RWPE1 (cell line): Measurements from ENCODE around the gene KCNQ1.

Experiments used
- CTCF ChIA-PET: fragments of 350-600 bp; sonication (Branson Sonifier 250); formaldehyde crosslinking; extraction: SDS; loops from one replicate; lab custom pipeline; 2021; lab: Yijun Ruan, JAX
- POLR2A ChIA-PET: fragments of 400-600 bp; formaldehyde crosslinking; extraction: SDS; loops from one replicate; lab custom pipeline; 2020; ENCODE audit warnings: antibody characterized with exemption; ENCODE audit not compliant: low non-redundant PET; lab: Yijun Ruan, JAX
- DNase-seq: peaks from one replicate; pipeline ENCODE4 v3.0.0; 2012; ENCODE audit warnings: low spot score
- H3K27ac ChIP-seq: fragments of 450-650 bp; 2 replicates; pipeline ENCODE4 v1.5.1; 2017
- CTCF ChIP-seq: fragments of 450-650 bp; conservative IDR thresholded peaks from 2 replicates; pipeline ENCODE4 v1.5.1; 2017; ENCODE audit warnings: low read depth, mild to moderate bottlenecking

Gene KCNQ1

GRCh38 chr11:2399488-2400068, 45.2 kb upstream of the KCNQ1 start:
- no peak for TF ChIP-seq CTCF
- DNase-seq = no peak
- peak overlapping the region; percentile 94 for H3K27ac ChIP-seq
- ChIA-PET POLR2A (no interaction called here), CTCF (interaction anchor here (0.5 to 6.3 kb wide), 9 partner anchors 9 to 1895 kb away, joined by 3 to 50 read pairs (median 3); no protein-coding TSS in a partner anchor)

GRCh38 chr11:2400069-2400761, 44.6 kb upstream of the KCNQ1 start, which contains the start of gene TSSC4:
TSSC4 (plus strand) TSS chr11:2400750; CDS start chr11:2402634, 1,884 bp downstream.
- H3K27ac ChIP-seq = peak within 1 kb of the TSS; percentile 94
- DNase-seq = peak; percentile 98
- POLR2A ChIA-PET = interaction anchor here (0.6 kb wide), 2 partner anchors 17 to 59 kb away, joined by 3 to 6 read pairs; no protein-coding TSS in a partner anchor
- TF ChIP-seq CTCF = peak; percentile 98
- CTCF ChIA-PET = interaction anchor here (0.5 to 6.3 kb wide), 14 partner anchors 10 to 1895 kb away, joined by 3 to 50 read pairs (median 3); no protein-coding TSS in a partner anchor

- DNase-seq = no peak
- H3K27ac ChIP-seq = peak overlapping the region; percentile 94
- CTCF ChIA-PET = interaction anchor here (0.6 to 6.3 kb wide), 8 partner anchors 15 to 1008 kb away, joined by 3 to 50 read pairs (median 3); no protein-coding TSS in a partner anchor
- no peak for TF ChIP-seq CTCF
- POLR2A ChIA-PET = interaction anchor here (0.6 kb wide), 2 partner anchors 17 to 58 kb away, joined by 3 to 6 read pairs; no protein-coding TSS in a partner anchor
These were observed 43.9 kb upstream of the KCNQ1 start for GRCh38 chr11:2400762-2401435.

GRCh38 chr11:2401436-2401984, 43.3 kb upstream of the KCNQ1 start:
- TF ChIP-seq CTCF = no peak
- peak overlapping the region; percentile 94 for H3K27ac ChIP-seq
- CTCF ChIA-PET = interaction anchor here (1.3 to 6.3 kb wide), 2 partner anchors 18 to 96 kb away, joined by 4 to 50 read pairs; no protein-coding TSS in a partner anchor
- no peak for DNase-seq
- POLR2A ChIA-PET = no interaction called here

- no peak for TF ChIP-seq CTCF
- DNase-seq = no peak
- ChIA-PET POLR2A (no interaction called here), CTCF (interaction anchor here (1.3 to 6.3 kb wide), 2 partner anchors 18 to 96 kb away, joined by 4 to 50 read pairs; no protein-coding TSS in a partner anchor)
- H3K27ac ChIP-seq = peak overlapping the region; percentile 94; the same call in 1 of the 2 replicates
These were observed 42.7 kb upstream of the KCNQ1 start for GRCh38 chr11:2402106-2402505.
